AG09319 (cell line): ENCODE data around the gene VCAN.

Source experiments
- DNase-seq: peaks from one replicate; pipeline ENCODE4 v3.0.0-alpha.2; 2010; ENCODE audit warnings: low read depth; ENCODE audit errors: extremely low read depth
- TF ChIP-seq, protein P1 (sequence below): IDR thresholded peaks from 2 replicates; pipeline ENCODE4 v1.5.1; 2011; ENCODE audit warnings: low read depth, mild to moderate bottlenecking, inconsistent platforms, low read length, moderate library complexity

VCAN gene

DNA sequence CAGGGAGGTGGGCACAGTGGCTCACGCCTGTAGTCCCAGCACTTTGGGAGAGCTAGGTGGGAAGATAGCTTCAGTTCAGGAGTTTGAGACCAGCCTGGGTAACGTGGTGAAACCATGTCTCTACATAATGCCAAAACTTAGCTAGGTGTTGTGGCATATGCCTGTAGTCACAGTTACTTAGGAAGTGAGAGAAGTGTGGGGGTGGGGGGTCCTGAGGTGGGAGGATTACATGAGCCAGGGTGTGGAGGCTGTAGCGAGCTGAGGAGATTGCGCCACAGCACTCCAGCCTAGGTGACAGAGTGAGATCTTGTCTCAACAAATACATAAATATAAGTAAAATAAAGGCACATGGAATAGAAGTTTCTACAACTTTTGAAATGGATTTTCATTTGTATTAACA lies 23.1 kb downstream of the VCAN start:
- DNase-seq: no peak
- TF ChIP-seq, protein P1, sequence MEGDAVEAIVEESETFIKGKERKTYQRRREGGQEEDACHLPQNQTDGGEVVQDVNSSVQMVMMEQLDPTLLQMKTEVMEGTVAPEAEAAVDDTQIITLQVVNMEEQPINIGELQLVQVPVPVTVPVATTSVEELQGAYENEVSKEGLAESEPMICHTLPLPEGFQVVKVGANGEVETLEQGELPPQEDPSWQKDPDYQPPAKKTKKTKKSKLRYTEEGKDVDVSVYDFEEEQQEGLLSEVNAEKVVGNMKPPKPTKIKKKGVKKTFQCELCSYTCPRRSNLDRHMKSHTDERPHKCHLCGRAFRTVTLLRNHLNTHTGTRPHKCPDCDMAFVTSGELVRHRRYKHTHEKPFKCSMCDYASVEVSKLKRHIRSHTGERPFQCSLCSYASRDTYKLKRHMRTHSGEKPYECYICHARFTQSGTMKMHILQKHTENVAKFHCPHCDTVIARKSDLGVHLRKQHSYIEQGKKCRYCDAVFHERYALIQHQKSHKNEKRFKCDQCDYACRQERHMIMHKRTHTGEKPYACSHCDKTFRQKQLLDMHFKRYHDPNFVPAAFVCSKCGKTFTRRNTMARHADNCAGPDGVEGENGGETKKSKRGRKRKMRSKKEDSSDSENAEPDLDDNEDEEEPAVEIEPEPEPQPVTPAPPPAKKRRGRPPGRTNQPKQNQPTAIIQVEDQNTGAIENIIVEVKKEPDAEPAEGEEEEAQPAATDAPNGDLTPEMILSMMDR: no peak

DNA sequence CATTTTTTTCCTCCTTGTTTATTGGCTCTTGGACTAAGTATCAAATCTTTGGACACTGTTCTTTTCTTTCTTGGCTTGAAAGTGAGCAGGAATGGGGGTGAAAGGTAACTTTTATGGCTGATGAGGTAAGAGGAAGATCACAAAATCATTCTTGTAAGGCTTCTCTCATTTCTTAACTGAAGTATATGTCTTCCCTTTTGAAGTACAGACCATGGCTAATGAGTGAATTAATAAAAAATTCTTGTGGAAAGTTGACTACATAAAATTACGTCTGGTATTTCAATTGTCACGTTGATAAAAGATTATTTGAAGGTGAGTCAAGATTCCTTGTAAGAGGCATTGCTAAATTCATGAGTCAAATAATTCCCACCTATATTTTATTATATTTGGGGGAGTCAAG lies 25.1 kb downstream of the VCAN start:
- no peak for DNase-seq
- TF ChIP-seq, protein P1: no peak

DNA sequence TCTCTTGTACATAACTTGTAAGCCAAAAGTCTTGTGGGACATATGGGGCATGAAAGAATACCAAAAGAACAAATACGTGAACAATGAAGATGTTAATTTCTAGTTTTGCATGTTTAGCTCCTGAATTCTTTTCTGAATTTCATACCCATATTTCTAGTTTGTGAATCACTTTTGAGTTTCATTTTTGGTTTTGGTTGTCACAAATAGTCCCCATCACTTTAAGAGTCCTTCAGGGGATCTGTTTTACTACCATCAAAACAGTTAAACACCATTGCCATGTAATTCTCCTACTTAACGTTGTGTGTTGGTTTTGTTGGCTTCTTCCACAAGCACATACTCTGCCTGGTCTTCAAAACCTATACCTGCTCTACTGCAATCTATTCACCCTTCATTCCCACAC lies 27.0 kb downstream of the VCAN start:
- no peak for DNase-seq
- TF ChIP-seq, protein P1: no peak

DNA sequence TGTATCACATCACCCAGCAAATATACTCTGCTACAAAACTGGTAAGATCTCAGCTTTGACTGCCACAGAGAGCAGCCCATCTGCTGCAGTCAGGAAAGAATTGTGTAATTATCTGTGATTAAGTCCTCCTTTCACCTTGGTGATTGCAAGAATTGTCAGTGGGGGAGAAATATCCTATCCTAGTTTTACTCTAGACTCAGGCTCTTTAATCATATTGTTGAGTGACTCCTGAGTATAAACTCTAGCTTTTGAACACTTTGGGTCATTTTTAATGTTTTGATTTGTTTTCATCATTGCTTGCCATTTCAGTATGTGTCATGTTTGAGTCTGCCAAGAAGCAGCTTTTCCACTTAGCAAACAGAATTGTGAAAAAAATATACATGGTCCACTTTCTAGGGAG lies 32.1 kb downstream of the VCAN start:
- no peak for DNase-seq
- TF ChIP-seq, protein P1: no peak

DNA sequence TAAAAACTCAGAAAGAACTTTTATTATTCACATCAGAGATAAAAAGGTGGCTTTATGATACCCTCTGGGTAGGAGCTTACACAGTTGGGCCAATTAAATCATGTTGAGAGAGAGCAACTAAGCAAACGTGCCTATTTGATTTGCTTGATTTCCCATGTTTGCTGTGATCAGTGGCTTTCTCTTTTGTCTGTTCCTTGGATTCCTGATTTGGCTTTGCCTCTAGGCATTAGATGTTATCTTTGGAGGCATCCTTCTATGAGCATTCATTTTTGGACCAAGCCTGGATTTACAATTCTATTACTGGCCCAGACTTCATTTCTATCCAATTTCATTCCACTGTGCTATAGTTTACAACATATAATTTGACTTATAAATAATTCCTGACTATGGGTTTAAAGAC lies 35.9 kb downstream of the VCAN start:
- TF ChIP-seq, protein P1: no peak
- DNase-seq: no peak

DNA sequence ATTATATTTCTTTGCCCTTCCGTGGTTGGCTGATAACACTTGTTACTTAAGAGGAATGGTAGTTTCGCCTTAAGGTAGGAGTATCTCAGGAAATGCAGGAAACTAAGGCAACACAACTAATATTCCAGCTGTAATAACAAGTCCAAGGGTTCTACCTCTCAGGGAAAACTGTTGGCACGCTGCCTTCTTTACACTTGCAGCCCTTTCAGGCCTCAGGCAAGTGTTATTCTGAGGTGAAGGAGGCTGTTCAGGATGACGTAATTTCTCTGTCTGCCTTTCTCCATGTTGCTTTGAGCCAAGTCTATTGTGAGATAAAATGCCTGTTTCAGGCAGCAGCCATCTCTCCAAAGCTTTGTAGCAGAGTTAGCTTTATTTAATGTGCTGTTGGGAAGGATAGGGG lies 38.0 kb downstream of the VCAN start:
- TF ChIP-seq, protein P1: no peak
- no peak for DNase-seq

DNA sequence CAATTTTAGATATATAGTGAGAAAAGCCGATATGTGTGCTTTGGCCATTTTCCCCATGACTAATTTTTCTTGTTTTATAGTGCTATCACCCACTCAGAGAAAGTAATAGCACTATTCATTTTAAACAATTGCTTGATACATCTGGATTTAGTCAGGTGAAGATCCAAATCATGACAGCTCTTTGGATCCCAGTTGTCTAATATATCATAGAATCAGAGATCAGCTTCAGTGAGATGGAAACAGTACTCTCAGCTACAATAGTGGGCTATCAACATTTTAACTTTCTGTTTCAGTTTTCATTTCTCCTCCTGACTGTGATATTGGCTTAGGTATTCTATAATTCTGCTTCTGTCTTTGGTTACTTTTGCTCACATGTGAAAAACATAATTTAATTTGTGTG lies 38.7 kb downstream of the VCAN start:
- TF ChIP-seq, protein P1: no peak
- no peak for DNase-seq
